ENCODE measurements around the gene SMARCC2.

SMARCC2 gene

GRCh38 chr12:56152756-56153677, 36.3 kb downstream of the SMARCC2 start:
- no peak for DNase-seq (ENCODE audit: low read depth in 2 of 3, low spot score in 2 of 3)

- peak; percentile 79 to 89 (median 80) for DNase-seq (ENCODE audit: low read depth in 2 of 3, low spot score in 2 of 3)
These were observed 37.0 kb downstream of the SMARCC2 start, which contains the start of gene MYL6B for GRCh38 chr12:56152132-56152755. Gene MYL6B, plus strand, starts transcription at chr12:56152587. Its CDS starts 1,332 bp downstream, at chr12:56153919.

- DNase-seq (ENCODE audit: low read depth in 2 of 3, low spot score in 2 of 3), result peak; percentile 36 to 48 (median 40)
These were observed 37.6 kb downstream of the SMARCC2 start for GRCh38 chr12:56151672-56152131.

- DNase-seq (ENCODE audit: low read depth in 2 of 3, low spot score in 2 of 3), result no peak
These were observed 38.7 kb downstream of the SMARCC2 start for GRCh38 chr12:56150563-56150962.

GRCh38 chr12:56146492-56147460, 42.5 kb downstream of the SMARCC2 start:
- no peak for DNase-seq (ENCODE audit: low read depth in 2 of 3, low spot score in 2 of 3)

GRCh38 chr12:56145217-56145616, 44.1 kb downstream of the SMARCC2 start:
- no peak for DNase-seq (ENCODE audit: low read depth in 2 of 3, low spot score in 2 of 3)

GRCh38 chr12:56143870-56144269, 45.4 kb downstream of the SMARCC2 start:
- no peak for DNase-seq (ENCODE audit: low read depth in 2 of 3, low spot score in 2 of 3)

- DNase-seq (ENCODE audit: low read depth in 2 of 3, low spot score in 2 of 3), result no peak
These were observed 46.1 kb downstream of the SMARCC2 start for GRCh38 chr12:56143217-56143616.

- no peak for DNase-seq (ENCODE audit: low read depth in 2 of 3, low spot score in 2 of 3)
These were observed 47.1 kb downstream of the SMARCC2 start for GRCh38 chr12:56141946-56142784.

GRCh38 chr12:56137853-56138571, 51.3 kb downstream of the SMARCC2 start:
- no peak for DNase-seq (ENCODE audit: low read depth in 2 of 3, low spot score in 2 of 3)

GRCh38 chr12:56134897-56135296, 54.4 kb downstream of the SMARCC2 start:
- no peak for DNase-seq (ENCODE audit: low read depth in 2 of 3, low spot score in 2 of 3)

- no peak for DNase-seq (ENCODE audit: low read depth in 2 of 3, low spot score in 2 of 3)
These were observed 58.4 kb downstream of the SMARCC2 start for GRCh38 chr12:56130876-56131275.

GRCh38 chr12:56129942-56130495, 59.3 kb downstream of the SMARCC2 start:
- DNase-seq (ENCODE audit: low read depth in 2 of 3, low spot score in 2 of 3), result no peak

- peak; percentile 53 to 76 (median 54) for DNase-seq (ENCODE audit: low read depth in 2 of 3, low spot score in 2 of 3)
These were observed 59.9 kb downstream of the SMARCC2 start for GRCh38 chr12:56129206-56129941.

- peak in 1 of 3 experiments; percentile 24 for DNase-seq (ENCODE audit: low read depth in 2 of 3, low spot score in 2 of 3)
These were observed 60.5 kb downstream of the SMARCC2 start for GRCh38 chr12:56128670-56129205.

GRCh38 chr12:56127888-56128669, 61.2 kb downstream of the SMARCC2 start, which contains the start of gene ESYT1:
Gene ESYT1, plus strand, starts transcription at chr12:56128267. Its CDS starts 53 bp downstream, at chr12:56128320.
- peak; percentile 77 to 93 (median 87) for DNase-seq (ENCODE audit: low read depth in 2 of 3, low spot score in 2 of 3)

- DNase-seq (ENCODE audit: low read depth in 2 of 3, low spot score in 2 of 3), result no peak
These were observed 61.8 kb downstream of the SMARCC2 start for GRCh38 chr12:56127485-56127887.
